Suprapubic skin (tissue), 4 donors: ENCODE data around the gene SERTAD1. TPM values are rescaled to one million over a fixed set of nuclear protein-coding genes. Genes with fewer than 3 reads are reported as not detected.
A peak's percentile ranks its signal among the peaks of the same experiment; 100 is the strongest.
"Not testable (repeated sequence)": the region's sequence is repeated elsewhere in the genome, so short reads cannot be mapped to it uniquely, and the experiment has no call there.

Experiments used
- DNase-seq, 2 donors: peaks; one replicate each; pipeline ENCODE4 v3.0.0-alpha.2; 2019; ENCODE audit warnings: low spot score in 2 of 2
- H3K27ac ChIP-seq: fragments of 200-600 bp; sonication (generic); one replicate; pipeline ENCODE4 v1.5.1; 2019
- H3K27me3 ChIP-seq: fragments of 200-600 bp; sonication (generic); one replicate; pipeline ENCODE4 v1.5.1; 2019
- H3K36me3 ChIP-seq: fragments of 200-600 bp; sonication (generic); one replicate; pipeline ENCODE4 v1.5.1; 2019
- H3K4me1 ChIP-seq: fragments of 200-600 bp; sonication (generic); one replicate; pipeline ENCODE4 v1.5.1; 2019
- H3K4me3 ChIP-seq: fragments of 200-600 bp; sonication (generic); one replicate; pipeline ENCODE4 v1.5.1; 2019; ENCODE audit warnings: mild to moderate bottlenecking
- H3K9me3 ChIP-seq: fragments of 200-600 bp; sonication (generic); one replicate; pipeline ENCODE4 v1.5.1; 2019
- CTCF ChIP-seq, 2 donors: fragments of 200-600 bp in 1 of 2; fragments of 450-650 bp in 1 of 2; sonication (generic) in 1 of 2; IDR thresholded peaks; one replicate each; pipeline ENCODE4 v1.5.1; 2016 to 2019; ENCODE audit warnings: antibody characterized with exemption in 2 of 2, mild to moderate bottlenecking in 1 of 2, moderate library complexity in 1 of 2
- EP300 ChIP-seq: sonication (generic); formaldehyde crosslinking; IDR thresholded peaks from one replicate; pipeline ENCODE4 v1.6.1; 2017; ENCODE audit warnings: antibody characterized with exemption
- POLR2A ChIP-seq, 2 donors: fragments of 450-650 bp; IDR thresholded peaks; one replicate each; pipeline ENCODE4 v1.6.1; 2017; ENCODE audit warnings: antibody characterized with exemption in 2 of 2, mild to moderate bottlenecking in 2 of 2, moderate library complexity in 2 of 2
- POLR2AphosphoS5 ChIP-seq, 3 donors: sonication (generic); formaldehyde crosslinking; IDR thresholded peaks; one replicate each; pipeline ENCODE4 v1.6.1; 2017; ENCODE audit warnings: antibody characterized with exemption in 3 of 3
- WGBS: methylation state at CpG from one replicate; pipeline ENCODE4 v1.1.5; 2018; 5-methylcytosine and 5-hydroxymethylcytosine counted together
- total RNA-seq, 4 donors: library from RNA; depleted of rRNA; stranded (reverse); fragments of >200 nt; gene quantifications; one replicate each; pipeline ENCODE4 v1.1.0, GENCODE V29; 2016

SERTAD1 gene
- total RNA-seq, 4 donors from 2014 or later, result 8.5 to 33.9 (median 20.6) TPM

- WGBS, result 3% methylated on average over 28 of the region's 50 CpGs
- peak in 1 of 2 donors; percentile 15 for TF ChIP-seq POLR2A (IDR thresholded peaks at IDR 0.05)
- TF ChIP-seq POLR2AphosphoS5 (IDR thresholded peaks at IDR 0.05), result peak in 1 of 3 donors; percentile 30
- no peak for TF ChIP-seq CTCF (IDR thresholded peaks at IDR 0.05)
- no peak for TF ChIP-seq EP300
- Histone ChIP-seq H3K9me3 (no peaks in the 10 kb centered on the region), H3K4me1 (peaks cover 25% of the 10 kb centered on the region), H3K27me3 (no peaks in the 10 kb centered on the region), H3K36me3 (no peaks in the 10 kb centered on the region), H3K27ac (peak overlapping the region; percentile 95), H3K4me3 (peak overlapping the region; percentile 53)
- DNase-seq, result peak; percentile 92 to 95
These were observed 7.8 kb upstream of the SERTAD1 start for GRCh38 chr19:40433391-40434216.

GRCh38 chr19:40432760-40433159 is 7.0 kb upstream of the SERTAD1 start:
- peak overlapping the region; percentile 53 for H3K4me3 ChIP-seq
- not testable (repeated sequence) for H3K27me3 ChIP-seq

GRCh38 chr19:40431698-40432097 is 5.9 kb upstream of the SERTAD1 start:
- Histone ChIP-seq H3K9me3 (no peaks in the 10 kb centered on the region), H3K4me1 (peaks cover 26% of the 10 kb centered on the region), H3K27ac (no peak overlapping the region), H3K27me3 (no peaks in the 10 kb centered on the region), H3K4me3 (no peak overlapping the region), H3K36me3 (no peaks in the 10 kb centered on the region)
- no peak for TF ChIP-seq POLR2AphosphoS5 (IDR thresholded peaks at IDR 0.05)
- no peak for TF ChIP-seq EP300
- no peak for TF ChIP-seq CTCF (IDR thresholded peaks at IDR 0.05)
- no peak for TF ChIP-seq POLR2A (IDR thresholded peaks at IDR 0.05)
- no peak for DNase-seq
- 87% methylated on average over 3 of the region's 3 CpGs for whole genome bisulfite sequencing

More at GRCh38 chr19:40432760-40433159, 7.0 kb upstream of the SERTAD1 start:
- H3K9me3 ChIP-seq, DNase-seq, H3K36me3 ChIP-seq: not testable (repeated sequence)
- H3K4me1 ChIP-seq, result peaks cover 25% of the 10 kb centered on the region
- WGBS, result 25% methylated on average over 7 of the region's 7 CpGs
- H3K27ac ChIP-seq, result peak overlapping the region; percentile 95

GRCh38 chr19:40430242-40430641 is 4.5 kb upstream of the SERTAD1 start:
- H3K4me1 ChIP-seq, result peaks cover 33% of the 10 kb centered on the region
- H3K36me3 ChIP-seq, DNase-seq, H3K9me3 ChIP-seq, H3K27me3 ChIP-seq, H3K4me3 ChIP-seq, H3K27ac ChIP-seq: not testable (repeated sequence)
- WGBS, result 85% methylated on average over 8 of the region's 10 CpGs

GRCh38 chr19:40428197-40428596 is 2.4 kb upstream of the SERTAD1 start:
- H3K27ac ChIP-seq, H3K36me3 ChIP-seq, H3K27me3 ChIP-seq, DNase-seq, H3K9me3 ChIP-seq, H3K4me3 ChIP-seq: not testable (repeated sequence)
- H3K4me1 ChIP-seq, result peaks cover 35% of the 10 kb centered on the region
- WGBS, result 86% methylated on average over 7 of the region's 7 CpGs

GRCh38 chr19:40424637-40425449 is 949 bp downstream of the SERTAD1 start:
- Histone ChIP-seq H3K4me1 (peaks cover 44% of the 10 kb centered on the region), H3K9me3 (no peaks in the 10 kb centered on the region), H3K27ac (peak overlapping the region; percentile 97), H3K4me3 (peak overlapping the region; percentile 73), H3K36me3 (peaks cover 10% of the 10 kb centered on the region), H3K27me3 (no peaks in the 10 kb centered on the region)
- DNase-seq, result no peak
- under 1% methylated on average over 16 of the region's 28 CpGs for WGBS
- TF ChIP-seq POLR2AphosphoS5 (IDR thresholded peaks at IDR 0.05), result no peak
- TF ChIP-seq POLR2A (IDR thresholded peaks at IDR 0.05), result no peak
- TF ChIP-seq EP300, result no peak
- TF ChIP-seq CTCF (IDR thresholded peaks at IDR 0.05), result no peak
